HL-60 (cell line): Measurements from ENCODE around the gene DSCAML1.

Source experiments
- POLR2AphosphoS5 ChIP-seq: IDR thresholded peaks from 2 replicates; pipeline ENCODE4 v1.6.1; 2012; ENCODE audit warnings: low read depth
- TF ChIP-seq, protein P1 (sequence below): IDR thresholded peaks from 2 replicates; pipeline ENCODE4 v1.6.1; 2012; ENCODE audit warnings: low read depth; ENCODE audit not compliant: insufficient replicate concordance

DNA sequence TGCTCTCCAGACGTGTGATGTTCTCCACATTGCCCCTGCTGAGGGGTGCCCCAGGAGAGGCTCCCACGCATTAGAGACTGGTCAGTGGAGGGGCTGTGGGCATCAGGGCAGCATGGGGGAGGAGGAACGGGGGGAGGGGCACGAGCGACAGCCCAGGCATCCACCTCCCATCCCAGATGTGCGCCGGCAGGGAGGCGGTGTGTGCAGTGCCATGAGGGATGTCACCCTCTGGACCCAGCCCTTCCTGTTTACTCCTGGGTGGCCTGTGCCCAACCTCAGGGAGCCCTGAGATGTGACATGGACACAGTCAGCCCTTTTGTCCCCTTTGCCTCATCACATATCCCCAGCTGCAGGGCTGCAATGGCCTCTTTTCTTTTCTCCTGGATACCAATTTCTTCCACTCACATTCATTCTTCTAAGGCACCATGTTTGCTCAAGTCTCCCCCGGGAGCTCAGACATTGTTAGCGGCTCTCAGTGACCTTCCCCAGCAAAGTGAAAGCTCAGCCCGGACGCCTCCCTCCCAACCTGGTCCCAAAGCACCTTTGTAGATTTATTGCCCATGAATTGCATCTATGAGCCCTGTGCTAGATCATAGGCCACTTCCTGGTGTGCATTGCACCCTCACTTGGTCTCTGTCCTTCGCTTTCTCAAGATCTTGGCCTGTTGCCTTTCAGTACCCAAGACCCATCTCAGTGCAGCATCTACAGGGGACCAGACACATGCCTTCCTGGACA lies 318.7 kb downstream of the DSCAML1 start:
- TF ChIP-seq, protein P1, sequence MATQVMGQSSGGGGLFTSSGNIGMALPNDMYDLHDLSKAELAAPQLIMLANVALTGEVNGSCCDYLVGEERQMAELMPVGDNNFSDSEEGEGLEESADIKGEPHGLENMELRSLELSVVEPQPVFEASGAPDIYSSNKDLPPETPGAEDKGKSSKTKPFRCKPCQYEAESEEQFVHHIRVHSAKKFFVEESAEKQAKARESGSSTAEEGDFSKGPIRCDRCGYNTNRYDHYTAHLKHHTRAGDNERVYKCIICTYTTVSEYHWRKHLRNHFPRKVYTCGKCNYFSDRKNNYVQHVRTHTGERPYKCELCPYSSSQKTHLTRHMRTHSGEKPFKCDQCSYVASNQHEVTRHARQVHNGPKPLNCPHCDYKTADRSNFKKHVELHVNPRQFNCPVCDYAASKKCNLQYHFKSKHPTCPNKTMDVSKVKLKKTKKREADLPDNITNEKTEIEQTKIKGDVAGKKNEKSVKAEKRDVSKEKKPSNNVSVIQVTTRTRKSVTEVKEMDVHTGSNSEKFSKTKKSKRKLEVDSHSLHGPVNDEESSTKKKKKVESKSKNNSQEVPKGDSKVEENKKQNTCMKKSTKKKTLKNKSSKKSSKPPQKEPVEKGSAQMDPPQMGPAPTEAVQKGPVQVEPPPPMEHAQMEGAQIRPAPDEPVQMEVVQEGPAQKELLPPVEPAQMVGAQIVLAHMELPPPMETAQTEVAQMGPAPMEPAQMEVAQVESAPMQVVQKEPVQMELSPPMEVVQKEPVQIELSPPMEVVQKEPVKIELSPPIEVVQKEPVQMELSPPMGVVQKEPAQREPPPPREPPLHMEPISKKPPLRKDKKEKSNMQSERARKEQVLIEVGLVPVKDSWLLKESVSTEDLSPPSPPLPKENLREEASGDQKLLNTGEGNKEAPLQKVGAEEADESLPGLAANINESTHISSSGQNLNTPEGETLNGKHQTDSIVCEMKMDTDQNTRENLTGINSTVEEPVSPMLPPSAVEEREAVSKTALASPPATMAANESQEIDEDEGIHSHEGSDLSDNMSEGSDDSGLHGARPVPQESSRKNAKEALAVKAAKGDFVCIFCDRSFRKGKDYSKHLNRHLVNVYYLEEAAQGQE, result no peak
- no peak for TF ChIP-seq POLR2AphosphoS5
